ENCODE results near the gene PTH2R.
"Not testable (repeated sequence)": the region's sequence is repeated elsewhere in the genome, so short reads cannot be mapped to it uniquely, and the experiment has no call there.

PTH2R gene

DNA sequence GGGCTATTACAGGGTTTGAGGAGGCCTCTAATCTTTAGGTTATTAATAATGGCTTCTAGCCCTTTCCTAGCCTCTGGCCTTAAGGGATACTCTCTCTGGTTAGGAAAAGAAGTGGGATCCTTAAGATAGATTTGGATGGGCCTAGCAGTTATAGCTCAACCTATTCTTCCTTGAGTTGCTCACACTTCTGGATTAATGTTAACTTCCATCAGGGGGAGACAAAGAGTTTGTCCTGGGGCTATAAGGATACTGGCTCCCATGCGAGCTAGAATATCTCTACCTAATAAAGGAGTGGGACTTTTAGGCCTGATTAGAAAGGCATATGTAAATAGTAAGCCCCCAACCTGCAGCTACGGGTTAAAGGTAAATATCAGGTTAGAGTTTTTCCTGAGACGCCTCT lies 14.3 kb upstream of the PTH2R start:
- DNase-seq = no peak

DNA sequence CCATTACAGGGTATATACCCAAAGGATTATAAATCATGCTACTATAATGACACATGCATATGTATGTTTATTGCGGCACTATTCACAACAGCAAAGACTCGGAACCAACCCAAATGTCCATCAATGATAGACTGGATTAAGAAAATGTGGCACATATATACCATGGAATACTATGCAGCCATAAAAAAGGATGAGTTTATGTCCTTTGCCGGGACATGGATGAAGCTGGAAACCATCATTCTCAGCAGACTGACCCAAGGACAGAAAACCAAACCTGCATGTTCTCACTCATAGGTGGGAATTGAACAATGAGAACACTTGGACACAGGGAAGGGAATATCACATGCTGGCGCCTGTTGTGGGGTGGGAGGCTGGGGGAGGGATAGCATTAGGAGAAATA lies 9.8 kb upstream of the PTH2R start:
- DNase-seq = not testable (repeated sequence)

DNA sequence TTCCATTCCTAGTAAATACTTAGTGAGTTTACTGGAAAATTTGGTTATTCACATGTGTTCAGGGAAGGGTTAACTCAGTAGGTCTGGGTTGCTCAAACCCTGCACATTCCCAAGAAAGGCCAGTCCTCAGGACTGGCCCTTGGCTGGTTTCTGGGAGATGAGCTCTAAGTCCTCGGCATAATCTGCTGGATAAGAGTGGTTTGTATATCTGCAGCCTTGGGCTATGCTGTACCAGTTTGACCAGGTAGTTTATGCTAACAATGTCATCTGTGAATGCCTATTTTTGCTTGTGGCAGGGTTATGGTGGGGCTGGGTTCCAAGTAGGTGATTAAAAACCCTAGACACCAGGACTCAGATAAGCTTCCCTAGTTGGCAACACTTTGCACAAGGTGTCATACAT lies 7.4 kb upstream of the PTH2R start:
- no peak for DNase-seq

DNA sequence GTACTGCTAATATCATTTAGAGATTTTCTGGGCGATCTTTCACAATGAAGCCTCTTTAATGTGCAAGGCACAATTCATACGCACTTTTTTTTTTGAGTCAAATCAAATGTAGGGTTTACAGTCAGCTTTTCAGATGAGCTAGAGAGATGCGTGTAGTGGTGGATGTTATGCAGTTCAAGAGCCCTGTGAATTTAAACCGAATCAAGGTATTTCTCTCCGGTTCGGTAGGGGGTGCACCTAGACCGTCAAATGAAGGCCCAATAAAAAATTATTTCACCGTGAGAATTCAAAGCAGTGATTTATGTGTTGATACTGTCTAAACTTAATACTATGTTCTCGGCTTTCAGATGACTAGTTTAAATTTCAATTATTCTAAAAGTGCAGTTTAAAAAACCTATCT lies 1.1 kb downstream of the PTH2R start:
- DNase-seq = no peak

DNA sequence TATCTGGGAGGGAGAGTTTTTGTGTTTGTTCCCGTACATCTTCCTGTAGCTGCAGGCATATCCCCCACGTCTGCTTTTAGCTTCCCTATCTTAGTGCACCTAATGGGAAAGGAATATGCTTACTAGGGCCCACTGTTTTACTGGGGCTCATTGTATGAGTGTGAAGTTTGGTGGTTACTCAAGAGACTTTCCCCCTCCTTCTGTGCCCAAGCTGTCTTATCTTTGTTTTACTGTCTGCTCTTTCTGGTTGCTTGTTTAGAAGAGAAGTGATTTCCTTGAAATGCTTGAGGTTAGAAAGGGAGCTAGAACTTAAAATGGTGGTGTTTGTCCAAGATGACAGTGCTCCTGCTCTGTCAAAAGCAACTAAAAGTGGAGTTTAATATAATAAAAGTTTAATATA lies 7.3 kb downstream of the PTH2R start:
- DNase-seq = no peak

DNA sequence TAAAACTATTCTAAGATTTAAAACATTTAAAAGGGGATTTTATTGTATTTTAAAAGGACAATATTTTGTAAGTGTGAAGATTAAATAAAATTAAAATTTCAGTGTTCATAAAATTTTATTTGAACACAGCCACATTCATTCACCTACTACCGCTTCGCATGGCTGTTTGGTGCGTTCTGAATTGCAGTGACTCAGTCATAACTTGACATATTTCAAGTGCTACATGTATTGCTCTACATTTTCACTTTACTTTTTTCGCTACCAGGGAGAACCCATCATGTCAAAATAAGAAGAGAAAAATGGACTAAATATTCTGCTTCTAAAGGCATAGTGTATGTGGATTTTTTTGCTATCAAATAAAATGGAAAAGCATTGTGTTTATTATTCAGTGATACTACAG lies 8.7 kb downstream of the PTH2R start:
- DNase-seq = no peak

DNA sequence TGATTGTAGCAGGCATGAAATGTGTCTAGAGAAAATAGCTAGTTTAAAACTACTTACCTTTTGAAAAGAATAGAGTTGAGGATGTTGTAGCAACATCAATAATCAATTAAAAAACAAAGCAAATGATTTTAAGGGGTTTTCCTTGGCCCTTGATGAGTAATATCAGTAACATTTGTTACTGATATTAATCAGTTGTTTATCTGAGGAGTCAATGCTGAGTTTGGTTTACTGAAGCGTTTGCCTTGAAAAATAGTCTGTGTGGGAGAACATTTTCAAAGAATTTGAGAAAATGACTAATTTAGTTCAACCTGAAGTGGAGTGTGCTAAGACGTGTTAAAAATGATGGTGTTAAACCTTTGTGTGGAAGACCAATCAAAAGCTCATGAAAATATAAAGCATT lies 9.3 kb downstream of the PTH2R start:
- DNase-seq = no peak

DNA sequence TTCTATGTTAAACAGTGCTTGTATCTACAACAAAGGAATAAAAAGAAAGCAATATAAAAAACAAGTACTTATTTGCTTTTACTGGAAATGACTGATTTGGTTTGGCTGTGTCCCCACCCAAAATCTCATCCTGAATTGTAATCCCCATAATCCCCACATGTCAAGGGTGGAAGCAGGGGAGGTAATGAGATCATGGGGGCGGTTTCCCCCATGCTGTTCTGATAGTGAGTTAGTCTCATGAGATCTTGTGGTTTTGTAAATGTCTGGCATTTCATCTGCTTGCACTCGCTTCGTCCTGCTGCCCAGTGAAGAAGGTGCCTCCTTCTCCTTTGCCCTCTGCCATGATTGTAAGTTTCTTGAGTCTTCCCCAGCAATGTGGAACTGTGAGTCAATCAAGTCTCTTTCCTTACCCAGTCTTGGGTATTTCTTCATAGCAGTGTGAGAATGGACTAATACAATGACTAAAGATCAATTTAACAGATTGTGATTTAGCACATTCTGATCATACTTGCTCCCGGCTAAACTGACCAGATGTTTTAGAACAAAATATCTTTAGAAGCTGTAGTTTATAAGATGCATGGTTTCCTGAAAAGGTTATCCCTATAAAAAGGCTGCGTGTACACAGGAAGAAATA lies 19.9 kb downstream of the PTH2R start:
- no peak for DNase-seq

DNA sequence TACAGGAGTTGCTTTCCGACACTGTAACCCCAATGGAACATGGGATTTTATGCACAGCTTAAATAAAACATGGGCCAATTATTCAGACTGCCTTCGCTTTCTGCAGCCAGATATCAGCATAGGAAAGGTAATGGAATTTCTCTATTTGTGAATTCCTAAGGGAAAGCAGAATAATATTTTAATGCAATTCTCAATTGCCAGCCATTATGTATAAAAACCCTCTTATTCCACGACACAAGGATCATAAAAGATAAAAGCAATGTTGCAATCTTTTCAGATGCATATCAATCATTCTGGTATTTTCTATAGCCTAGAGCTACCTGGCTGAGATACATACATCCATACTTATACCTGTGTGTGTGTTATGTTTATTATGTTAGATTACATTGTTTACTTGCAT lies 31.2 kb downstream of the PTH2R start:
- DNase-seq = no peak

DNA sequence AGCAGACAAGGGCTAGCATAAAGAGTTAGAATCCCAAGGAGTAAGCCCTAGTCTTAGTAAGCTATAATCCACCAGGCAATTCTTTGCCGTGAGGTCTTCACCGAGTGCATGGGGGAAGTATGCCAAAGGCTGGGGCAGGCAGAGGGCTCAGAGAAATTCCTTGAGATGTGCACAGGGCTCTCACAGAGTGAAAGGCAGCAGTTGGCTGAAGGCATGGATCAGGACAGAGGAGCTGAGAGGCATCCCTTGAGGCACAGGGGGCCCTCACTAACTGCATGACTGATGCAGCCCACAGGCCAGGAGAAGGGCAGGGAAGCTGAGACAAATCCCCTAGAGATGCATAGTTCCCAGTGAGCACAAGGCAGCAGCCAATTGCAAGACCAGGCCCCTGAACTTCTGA lies 34.1 kb downstream of the PTH2R start:
- DNase-seq = no peak

DNA sequence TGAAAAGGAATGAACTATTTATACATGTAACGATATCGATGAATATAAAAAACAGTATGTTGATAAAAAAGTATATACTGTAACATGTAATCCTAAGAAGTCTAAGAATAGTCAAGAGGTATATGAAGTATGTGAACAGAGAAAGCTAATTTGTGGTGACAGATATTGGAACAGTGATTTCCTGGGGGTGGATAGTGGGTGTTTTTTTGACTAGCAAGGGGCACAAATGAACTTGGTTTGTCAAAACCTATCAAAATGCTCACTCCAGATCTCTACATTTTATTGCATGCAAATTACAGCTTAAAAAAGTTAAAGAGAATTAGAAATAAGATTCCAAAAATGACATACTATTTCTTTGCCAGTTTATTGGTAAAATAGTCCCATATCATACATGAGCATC lies 35.4 kb downstream of the PTH2R start:
- DNase-seq = no peak

DNA sequence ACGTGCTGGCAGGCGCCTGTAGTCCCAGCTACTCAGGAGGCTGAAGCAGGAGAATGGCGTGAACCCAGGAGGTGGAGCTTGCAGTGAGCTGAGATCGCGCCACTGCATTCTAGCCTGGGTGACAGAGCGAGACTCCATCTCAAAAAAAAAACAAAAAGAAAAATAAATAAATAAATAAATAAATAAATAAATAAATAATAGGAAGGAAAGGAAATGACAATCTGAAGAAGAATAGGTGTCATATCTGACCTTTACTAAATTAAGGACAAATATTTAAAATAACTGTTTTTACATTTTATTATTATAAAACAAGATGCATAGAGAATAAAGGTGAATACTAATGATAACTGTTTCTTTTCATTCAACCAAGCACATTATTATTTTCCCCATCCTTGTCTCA lies 40.9 kb downstream of the PTH2R start:
- not testable (repeated sequence) for DNase-seq

DNA sequence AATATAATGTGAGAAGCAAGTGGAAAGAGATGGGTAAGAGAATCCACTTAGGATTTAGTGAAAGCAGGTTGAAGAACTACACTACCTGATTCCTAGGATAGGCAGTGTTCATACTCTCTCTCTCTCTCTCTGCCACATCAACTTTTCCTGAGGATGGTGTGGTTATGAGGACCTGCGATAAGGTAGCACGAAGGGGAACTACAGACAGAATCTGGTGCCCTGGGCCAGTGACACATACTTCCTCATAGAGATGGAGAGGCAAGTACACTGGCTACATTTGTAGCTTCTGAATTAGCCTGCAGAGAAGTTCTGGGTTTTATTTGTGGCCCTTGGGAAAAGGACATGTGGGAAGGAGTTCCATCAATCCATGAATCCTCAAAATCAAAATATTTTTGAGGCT lies 44.5 kb downstream of the PTH2R start:
- DNase-seq = no peak

DNA sequence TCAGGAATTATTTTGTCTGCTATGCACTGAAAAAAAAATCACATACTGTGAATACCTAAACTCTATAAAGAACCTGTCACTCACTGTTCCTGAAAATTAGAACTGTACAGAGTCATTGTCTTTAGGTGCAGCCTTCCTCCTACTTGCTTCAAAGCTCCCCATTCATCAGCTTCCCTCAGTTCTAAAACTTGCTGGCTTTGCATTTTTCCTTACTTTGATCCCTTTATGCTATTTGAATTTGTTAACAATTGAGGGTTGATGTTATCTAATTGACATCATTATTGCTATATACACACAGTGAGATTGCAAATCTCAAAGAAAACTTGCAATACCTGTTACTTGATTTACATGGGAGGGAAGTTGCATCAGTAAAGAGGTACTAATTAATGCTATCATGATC lies 48.3 kb downstream of the PTH2R start:
- no peak for DNase-seq

DNA sequence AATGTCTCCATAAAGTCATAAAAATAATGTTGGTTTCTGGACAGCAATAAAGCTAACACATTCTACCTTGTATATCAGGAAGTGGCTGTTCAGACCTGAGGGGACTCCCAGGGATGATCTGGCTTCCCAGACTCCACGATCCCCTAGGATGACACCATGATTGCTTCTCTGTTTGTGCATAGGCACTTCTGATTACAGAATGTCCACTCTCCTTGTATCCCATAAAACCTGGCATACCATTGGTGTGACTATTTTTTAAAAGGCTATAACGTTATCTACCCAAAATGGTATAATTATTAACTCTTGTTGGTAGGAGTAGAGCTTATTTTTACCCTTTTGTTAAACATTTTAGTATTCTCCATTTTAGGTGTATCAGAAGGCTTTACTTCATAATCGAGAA lies 57.1 kb downstream of the PTH2R start:
- no peak for DNase-seq

DNA sequence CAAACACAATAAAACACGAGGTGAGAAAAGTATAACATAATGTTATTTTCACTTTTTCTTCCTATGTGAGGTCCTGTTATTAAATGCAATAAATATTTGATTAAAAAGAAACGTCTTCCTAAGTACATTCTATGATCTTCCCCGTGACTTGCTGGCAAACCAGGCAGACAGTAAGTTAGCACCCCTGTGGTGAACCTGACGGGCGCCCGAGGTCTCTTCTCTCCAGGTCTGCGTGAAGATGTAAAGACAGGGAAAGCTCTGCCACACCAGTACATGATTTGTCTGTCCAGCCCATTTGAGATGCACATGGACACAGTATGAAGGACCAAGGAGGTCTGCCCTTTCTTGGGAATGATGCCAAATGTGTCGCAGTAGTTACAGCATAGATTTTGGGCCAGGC lies 57.6 kb downstream of the PTH2R start:
- no peak for DNase-seq

DNA sequence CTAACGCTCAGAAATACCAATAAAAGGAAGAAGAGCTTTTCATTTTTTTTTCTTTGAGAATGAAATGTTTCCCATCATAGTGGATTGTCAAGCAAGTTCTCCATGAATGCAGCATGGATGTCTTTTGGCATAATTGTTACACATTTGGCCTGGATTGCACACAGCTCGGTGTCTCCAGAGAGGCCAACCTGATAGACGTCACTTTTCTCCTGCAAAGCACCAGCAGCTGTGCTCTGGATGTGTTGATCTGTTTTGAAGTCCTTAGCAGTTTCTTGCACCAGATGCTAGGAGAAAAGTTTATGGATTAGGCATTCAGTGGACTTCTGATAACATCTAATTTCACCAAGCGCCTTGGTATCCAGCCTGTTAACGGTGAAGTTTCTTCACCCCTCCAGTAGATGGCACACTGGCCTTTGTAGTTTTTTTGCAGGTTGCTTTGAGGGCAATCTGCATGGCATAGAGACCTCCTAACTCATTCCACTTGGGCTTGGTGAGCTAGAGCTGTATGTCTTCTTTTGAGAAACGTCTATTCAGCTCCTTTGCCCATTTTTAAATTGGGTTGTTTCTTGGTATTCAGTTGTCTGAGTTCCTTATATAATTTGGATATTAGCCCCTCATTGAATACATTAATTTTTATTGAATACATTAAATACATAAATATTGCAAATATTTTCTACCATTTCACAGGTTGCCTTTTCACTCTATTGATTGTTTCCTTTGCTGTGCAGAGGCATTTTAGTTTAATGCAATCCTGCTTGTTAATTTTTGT lies 59.7 kb downstream of the PTH2R start:
- no peak for DNase-seq

DNA sequence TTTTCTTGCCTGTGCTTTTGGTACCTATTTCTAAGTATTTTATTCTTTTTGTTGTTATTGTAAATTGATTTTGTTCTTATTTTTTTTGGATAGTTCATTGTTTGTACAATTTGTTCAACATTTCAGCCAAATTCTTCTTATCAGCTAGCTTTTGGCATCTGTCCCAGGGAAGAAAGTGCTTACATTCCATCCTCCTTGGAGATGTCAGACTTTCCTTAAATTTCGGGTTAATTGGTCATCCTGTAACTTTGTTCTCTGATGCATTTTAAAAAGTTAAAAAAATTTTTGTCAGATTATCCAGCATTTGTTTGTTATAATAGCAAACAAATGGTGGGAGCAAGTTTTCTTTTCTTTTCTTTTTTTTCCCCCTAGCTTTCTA lies 60.3 kb downstream of the PTH2R start:
- no peak for DNase-seq

DNA sequence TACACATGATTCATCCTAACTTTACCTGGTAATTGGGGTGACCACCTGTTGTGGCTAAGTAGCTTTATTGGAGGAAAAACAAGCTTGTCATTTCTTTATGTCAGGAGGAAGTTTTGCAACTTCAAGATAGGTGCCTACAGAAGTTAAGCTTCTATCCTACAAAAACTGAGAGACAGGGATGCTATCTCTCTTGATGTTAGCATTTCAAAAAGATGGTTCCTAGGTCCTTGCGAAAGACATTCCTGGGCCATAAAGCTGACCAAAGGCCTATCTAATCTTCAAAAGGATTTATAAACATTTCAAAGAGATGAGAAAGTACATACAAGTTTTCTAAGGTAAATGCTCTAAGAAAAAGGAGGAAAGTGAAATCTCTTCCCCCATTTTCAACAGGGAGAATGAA lies 61.0 kb downstream of the PTH2R start:
- DNase-seq = no peak

DNA sequence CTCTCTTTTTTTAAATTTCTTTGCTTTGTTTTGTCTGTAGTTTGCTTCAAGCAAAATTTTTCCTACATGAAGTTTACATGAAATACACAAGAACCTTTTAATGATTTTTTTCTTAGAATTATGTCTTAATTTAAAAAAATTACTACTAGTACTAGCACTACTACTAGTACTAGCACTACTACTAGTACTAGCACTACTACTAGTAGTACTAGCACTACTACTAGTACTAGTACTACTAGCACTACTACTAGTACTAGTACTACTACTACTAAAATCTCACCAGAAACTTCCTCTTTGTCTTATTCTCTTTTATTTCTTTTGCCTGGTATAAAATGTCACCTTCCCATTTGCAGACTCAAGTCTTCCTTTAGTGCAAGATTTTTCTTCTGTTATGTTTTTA lies 71.1 kb downstream of the PTH2R start:
- DNase-seq = no peak

DNA sequence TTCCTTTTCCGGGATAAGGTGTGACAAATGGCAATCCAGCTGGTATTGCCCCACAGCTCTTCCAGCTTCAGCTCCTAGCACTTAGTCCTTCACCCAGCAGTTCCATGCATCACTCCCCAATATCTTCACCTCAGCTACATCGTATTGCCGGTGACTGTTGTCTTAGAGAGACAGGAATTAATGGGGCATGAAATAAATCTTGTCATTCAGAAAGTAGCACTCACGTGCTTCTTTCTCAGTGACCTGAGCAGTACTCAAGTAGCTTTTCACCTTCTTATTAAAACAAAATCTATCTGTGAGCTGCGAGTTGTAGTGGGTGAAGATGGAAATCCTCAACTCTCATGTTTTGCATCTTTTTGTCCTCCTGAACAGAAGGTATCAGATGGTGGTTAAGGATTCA lies 72.8 kb downstream of the PTH2R start:
- no peak for DNase-seq

DNA sequence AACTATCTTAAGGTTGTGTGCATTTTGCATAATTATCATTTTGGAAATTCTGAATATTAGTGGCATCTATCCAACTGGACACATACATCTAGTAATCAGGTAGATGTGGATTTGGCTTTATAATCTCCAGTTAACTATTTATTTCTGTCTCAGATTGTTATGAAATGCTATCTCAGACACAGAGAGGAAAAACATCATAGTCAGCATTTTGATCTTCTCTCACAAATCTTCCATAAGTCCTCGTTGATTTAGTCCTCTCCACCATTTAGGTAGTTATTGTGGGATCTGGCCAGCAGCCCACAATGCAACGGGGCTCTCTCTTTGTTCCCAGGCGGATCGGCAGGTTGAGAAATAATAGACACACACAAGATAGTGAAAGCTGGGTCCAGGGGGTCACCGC lies 75.4 kb downstream of the PTH2R start:
- not testable (repeated sequence) for DNase-seq

DNA sequence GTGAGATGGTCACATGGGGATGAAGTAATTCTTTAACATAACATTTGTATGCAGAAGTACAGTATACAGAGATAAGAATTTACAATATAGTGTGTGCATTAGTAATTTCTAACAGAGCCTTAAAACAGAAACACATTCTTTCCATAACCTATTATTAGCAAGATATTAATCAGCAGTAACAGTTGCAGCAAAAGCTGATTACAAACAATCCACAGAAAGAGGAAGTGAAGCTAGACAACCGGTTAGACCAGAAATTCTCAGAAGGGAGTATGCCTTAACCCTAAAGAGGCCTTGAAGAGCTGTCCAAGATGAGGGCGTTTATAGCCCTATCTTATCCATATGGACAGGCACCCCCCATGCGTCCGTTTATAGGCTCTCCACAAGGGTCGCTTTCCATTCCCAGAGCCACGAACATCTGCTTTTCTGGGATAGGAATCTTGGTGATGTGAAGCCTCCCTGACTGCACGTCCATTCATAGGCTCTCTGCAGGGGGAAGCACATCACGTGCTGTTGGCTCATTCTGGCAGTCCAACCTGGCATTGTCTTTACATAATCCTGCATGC lies 75.9 kb downstream of the PTH2R start:
- DNase-seq = not testable (repeated sequence)

DNA sequence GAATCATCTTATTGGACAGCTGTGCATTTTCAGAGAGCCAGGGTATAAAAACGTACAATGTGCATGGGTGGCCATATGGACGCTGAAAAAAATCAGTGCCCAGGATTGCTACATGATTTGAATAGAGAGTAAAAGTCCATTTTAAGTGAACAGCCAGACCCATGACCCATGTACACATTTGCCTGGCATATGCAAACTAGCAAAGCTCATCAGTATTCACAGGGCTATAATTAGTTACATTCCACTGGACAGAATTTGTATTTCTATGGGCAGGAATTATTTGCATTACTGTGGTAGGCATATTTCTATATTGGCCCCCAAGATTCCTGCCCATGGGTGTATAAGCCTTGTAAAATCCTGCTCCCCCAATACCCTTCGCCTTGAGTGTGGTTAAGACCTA lies 78.8 kb downstream of the PTH2R start:
- no peak for DNase-seq

Measured in activated naive CD4-positive, alpha-beta T cell (primary cell).